GM12892 (cell line): ENCODE measurements around the gene HRH4.

ENCODE experiments used
- POLR2A ChIP-seq: IDR thresholded peaks from 2 replicates; pipeline ENCODE4 v1.6.1; 2011; ENCODE audit warnings: low read depth, low read length, control low read depth
- POLR2AphosphoS5 ChIP-seq: IDR thresholded peaks from 2 replicates; pipeline ENCODE4 v1.6.1; 2011; ENCODE audit warnings: low read depth, low read length, control low read depth

GRCh38 chr18:24427484-24427883 is 33.0 kb upstream of the HRH4 start:
- TF ChIP-seq POLR2A (no peak), POLR2AphosphoS5 (no peak)
